Keratinocyte (primary cell): ENCODE data around the gene TAF1B.

Experiments
- EZH2 ChIP-seq: IDR thresholded peaks from one replicate; pipeline ENCODE4 v1.6.1; 2012; ENCODE audit warnings: inconsistent platforms, mild to moderate bottlenecking, low read length, moderate library complexity
- TF ChIP-seq, protein P1 (sequence below), 3 experiments: IDR thresholded peaks in 1 of 3; conservative IDR thresholded peaks in 1 of 3; optimal IDR thresholded peaks in 1 of 3; 2 replicates in 2 of 3; 3 replicates in 1 of 3; pipeline versions ENCODE3 to v1.5.1; 2011; ENCODE audit warnings: low read length in 3 of 3, mild to moderate bottlenecking in 3 of 3, moderate library complexity in 2 of 3, control low read depth in 1 of 3, inconsistent platforms in 1 of 3; ENCODE audit not compliant: insufficient read depth in 2 of 3; ENCODE audit errors: extremely low read depth in 1 of 3

DNA sequence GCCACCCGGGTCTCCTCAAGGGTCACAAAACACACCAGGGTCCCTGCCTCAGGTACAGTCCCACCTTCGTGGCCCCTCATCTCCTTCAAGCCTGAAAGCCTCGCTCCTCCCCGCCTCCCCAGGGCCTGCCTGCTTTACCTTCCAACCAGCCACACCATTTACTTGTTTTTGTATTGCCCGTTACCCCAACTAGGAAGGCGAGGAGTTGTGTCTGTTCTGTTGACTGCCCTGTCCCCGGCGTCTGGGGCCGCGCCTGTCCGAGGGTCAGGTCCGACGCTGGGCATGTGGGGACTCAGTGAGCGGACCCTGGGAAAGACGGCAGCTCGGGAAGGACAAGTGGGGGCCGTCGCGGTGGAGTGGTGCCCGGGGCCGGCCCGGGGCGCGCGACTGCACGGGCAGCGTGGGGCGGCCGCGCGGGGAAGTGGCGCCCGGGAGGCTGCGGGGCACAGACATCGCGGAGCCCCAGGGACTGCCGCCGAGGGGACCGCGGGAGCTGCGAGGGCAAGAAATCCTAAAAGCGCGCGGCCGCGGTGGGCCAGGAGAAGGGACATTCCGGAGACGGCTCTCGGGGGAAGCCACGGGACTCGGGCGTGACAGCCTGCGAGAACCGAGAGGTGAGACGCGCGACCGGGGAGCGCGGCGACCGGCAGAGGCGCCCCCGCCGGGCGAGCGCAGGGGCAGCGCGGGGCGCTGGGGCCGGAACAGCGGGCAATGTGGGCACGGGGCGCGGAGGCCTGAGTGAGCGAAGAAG is 107.4 kb downstream of the TAF1B start:
- TF ChIP-seq, protein P1, sequence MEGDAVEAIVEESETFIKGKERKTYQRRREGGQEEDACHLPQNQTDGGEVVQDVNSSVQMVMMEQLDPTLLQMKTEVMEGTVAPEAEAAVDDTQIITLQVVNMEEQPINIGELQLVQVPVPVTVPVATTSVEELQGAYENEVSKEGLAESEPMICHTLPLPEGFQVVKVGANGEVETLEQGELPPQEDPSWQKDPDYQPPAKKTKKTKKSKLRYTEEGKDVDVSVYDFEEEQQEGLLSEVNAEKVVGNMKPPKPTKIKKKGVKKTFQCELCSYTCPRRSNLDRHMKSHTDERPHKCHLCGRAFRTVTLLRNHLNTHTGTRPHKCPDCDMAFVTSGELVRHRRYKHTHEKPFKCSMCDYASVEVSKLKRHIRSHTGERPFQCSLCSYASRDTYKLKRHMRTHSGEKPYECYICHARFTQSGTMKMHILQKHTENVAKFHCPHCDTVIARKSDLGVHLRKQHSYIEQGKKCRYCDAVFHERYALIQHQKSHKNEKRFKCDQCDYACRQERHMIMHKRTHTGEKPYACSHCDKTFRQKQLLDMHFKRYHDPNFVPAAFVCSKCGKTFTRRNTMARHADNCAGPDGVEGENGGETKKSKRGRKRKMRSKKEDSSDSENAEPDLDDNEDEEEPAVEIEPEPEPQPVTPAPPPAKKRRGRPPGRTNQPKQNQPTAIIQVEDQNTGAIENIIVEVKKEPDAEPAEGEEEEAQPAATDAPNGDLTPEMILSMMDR (optimal IDR thresholded peaks at IDR 0.05 in 1 of 3, IDR thresholded peaks at IDR 0.05 in 1 of 3, conservative IDR thresholded peaks at IDR 0.05 in 1 of 3; ENCODE audit: extremely low read depth in 1 of 3, insufficient read depth in 2 of 3, low read length in 3 of 3) = no peak
- TF ChIP-seq EZH2 = no peak
